Epithelial cell of prostate (primary cell): ENCODE results near the gene CSMD2.
"Not testable (repeated sequence)": the region's sequence is repeated elsewhere in the genome, so short reads cannot be mapped to it uniquely, and the experiment has no call there.

Source experiments
- DNase-seq: peaks from one replicate; pipeline ENCODE4 v3.0.0-alpha.2; 2011; ENCODE audit warnings: low read depth, low spot score
- H3K27ac ChIP-seq: fragments of 450-650 bp; 2 replicates; pipeline ENCODE4 v1.5.1; 2017; ENCODE audit warnings: mild to moderate bottlenecking

The CSMD2 gene

DNA sequence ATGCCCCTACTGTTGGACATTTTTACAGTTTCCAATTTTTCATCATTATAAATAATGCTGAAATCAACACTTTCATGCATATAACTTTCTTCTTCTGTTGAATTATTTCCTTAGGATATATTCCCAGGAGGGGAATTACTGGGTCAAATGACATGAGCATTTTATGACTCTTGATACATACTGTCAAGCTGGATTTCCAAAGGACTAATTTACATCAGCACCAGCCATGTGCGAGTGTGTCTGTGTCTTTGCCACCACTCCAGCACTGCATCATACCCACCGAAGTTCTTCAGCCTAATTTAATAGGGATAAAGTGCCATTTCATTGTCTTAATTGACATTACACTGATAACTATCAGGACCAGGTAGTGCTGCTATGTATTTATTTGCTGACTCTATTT lies 146.7 kb downstream of the CSMD2 start:
- H3K27ac ChIP-seq, result no peak overlapping the region
- no peak for DNase-seq

DNA sequence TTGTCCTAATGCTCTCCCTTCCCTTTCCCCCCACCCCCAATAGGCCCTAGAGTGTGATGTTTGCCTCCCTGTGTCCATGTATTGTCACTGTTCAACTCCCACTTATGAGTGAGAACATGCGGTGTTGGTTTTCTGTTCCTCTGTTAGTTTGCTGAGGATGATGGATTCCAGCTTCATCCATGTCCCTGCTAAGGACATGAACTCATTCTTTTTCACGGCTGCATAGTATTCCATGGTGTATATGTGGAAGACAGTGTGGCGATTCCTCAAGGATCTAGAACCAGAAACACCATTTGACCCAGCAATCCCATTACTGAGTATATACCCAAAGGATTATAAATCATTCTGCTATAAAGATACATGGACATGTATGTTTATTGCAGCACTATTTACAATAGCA lies 148.7 kb downstream of the CSMD2 start:
- not testable (repeated sequence) for H3K27ac ChIP-seq, DNase-seq

GRCh38 chr1:34013958-34014737 lies 150.9 kb downstream of the CSMD2 start:
- H3K27ac ChIP-seq, result no peak overlapping the region
- no peak for DNase-seq

- DNase-seq, result no peak
- H3K27ac ChIP-seq, result no peak overlapping the region
Observed at GRCh38 chr1:34013136-34013535, 151.9 kb downstream of the CSMD2 start.

DNA sequence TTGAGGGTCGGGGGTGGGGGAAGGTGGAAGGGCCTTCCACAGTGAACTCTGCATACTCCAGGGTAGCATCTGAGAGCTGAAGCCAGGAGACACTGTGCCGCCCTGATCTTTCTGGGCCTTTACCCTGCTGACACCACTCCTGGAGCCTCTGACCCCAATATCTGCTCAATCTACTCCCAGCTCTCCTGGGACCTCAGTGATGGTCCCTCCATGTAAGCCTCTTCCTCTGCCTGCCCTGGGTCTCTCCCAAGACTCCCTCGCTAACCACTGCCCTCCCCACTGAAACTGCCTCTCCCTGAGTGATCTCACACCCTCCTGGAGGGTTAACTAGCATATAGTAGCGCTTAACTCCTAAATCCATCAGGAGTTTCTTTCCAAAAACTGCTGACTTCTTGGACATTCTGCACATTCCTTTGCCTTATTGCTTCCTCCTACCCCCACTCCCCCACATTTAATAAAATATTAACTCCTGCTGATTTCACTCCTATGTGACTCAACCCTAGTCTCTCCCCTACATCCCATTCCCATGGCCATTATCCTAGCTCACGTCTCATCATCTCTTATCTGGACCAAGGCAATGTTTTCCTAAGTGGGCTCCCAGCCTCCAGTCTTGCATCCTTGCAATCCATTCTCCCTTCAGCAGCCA lies 155.6 kb downstream of the CSMD2 start:
- DNase-seq, result no peak
- no peak overlapping the region for H3K27ac ChIP-seq

DNA sequence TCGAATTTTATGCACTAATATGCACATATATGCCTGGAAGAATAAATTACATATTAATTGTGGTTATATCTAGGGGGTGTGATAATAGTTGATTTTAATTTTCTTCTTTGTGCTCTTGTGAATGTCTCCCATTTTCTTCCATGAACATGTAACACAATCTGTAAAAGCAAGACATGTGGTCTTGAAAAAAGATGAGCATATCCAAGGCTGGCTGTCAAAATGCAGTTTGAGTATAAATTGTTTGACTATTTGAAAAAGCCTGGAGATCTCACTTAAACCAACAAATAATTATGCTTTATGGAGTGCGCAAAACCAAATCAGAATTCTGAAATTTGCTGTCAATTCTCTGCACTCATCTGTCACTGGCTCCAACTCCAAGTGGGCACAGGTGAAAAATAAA lies 157.3 kb downstream of the CSMD2 start:
- no peak for DNase-seq
- no peak overlapping the region for H3K27ac ChIP-seq

- no peak overlapping the region for H3K27ac ChIP-seq
- DNase-seq, result no peak
Observed at GRCh38 chr1:34005309-34005708, 159.7 kb downstream of the CSMD2 start.

DNA sequence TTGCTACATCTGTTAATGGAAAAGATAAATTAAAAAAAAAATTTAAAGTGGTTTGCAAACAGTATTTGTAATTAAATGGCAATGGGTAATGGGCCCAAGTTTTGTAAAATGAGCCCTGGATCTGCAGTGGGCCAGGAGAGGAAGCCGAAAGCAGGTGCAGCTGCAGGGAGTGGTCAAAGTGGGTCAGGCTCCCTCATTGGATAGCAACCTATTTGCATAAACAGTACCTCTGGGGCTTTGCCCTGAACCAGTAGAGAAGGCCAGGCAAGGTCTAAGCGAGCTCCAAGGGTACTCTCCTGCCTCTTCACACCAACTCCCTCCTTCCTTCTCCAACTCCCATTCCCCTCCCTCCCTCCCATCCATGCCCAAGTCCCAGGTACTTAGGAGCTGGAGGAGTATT lies 162.2 kb downstream of the CSMD2 start:
- DNase-seq, result no peak
- no peak overlapping the region for H3K27ac ChIP-seq

GRCh38 chr1:33997127-33998036 lies 167.6 kb downstream of the CSMD2 start:
- no peak overlapping the region for H3K27ac ChIP-seq
- no peak for DNase-seq

GRCh38 chr1:33996281-33996680 lies 168.7 kb downstream of the CSMD2 start:
- no peak for DNase-seq
- H3K27ac ChIP-seq, result no peak overlapping the region

DNA sequence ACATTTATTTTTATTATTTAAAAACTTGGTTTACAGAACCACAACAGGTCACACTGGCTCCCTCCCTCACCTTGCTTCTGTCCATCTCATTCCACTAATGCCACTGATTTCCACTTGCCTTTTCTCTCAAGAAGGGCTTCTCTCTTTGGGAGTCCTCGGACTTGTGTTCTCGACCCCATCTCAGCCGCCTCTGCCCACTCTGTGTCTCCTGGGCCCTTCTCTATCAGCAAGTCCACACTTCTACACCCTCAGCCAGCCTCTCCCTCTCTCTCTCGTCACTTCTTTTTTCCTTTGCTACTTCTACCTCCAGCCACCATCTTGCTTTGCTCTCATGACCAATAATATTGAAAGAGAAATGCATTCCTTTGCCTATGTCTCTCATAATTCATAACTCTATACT lies 171.7 kb downstream of the CSMD2 start:
- DNase-seq, result no peak
- H3K27ac ChIP-seq, result no peak overlapping the region

DNA sequence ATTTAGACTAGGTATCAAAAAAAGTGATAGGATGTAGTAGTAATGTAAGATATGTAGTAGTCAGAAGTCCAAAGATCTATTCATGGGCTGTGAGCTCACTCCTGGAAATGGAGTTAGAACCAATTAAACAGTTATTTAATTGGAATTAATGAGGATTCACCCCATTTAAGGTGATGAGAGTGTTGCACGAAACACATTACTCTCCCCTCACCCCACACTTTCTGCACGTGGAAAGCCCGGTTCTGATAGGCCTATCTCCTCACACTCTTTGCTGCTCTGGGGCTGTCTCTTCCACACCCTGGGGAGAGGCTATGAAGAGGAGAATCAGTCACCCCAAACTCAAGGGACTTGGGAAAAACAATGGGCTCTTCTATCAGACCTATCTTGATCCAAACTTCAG lies 174.7 kb downstream of the CSMD2 start:
- no peak overlapping the region for H3K27ac ChIP-seq
- DNase-seq, result no peak

GRCh38 chr1:33988161-33988560 lies 176.9 kb downstream of the CSMD2 start:
- no peak overlapping the region for H3K27ac ChIP-seq
- no peak for DNase-seq

DNA sequence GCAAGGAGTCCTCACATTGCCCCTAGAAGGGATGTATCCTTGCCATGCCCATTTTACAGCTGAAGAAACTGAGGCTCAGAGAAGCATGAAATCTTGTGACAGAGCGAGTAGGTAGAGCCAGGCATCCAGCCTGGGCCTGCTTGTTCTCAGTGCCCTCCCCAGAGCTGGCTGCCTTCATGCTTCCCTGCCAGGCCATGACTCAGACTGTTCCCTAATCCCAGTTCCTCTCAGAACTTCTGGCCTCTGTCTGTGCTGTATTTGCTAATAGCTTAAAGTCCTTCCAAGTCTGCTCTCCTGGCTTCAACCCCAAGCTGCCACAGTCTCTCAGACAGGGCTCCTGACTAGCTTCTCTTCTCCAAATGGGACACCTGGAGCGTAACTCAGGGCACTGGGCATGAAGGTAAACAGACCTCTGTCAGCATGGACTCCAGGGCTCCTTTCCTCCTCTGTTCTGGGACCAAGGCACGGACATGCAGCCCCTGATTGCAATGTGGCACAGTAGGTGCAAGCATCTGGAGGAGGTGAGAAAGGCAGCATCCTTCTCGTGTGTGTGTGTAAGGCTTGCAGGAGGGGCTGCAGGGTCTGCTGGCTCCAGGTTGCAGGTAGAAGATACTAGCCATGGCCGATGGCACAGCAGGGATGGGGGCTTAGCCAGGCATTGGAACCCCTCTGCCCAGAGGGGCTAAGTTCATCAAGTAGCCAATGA lies 178.5 kb downstream of the CSMD2 start:
- H3K27ac ChIP-seq, result no peak overlapping the region
- no peak for DNase-seq

DNA sequence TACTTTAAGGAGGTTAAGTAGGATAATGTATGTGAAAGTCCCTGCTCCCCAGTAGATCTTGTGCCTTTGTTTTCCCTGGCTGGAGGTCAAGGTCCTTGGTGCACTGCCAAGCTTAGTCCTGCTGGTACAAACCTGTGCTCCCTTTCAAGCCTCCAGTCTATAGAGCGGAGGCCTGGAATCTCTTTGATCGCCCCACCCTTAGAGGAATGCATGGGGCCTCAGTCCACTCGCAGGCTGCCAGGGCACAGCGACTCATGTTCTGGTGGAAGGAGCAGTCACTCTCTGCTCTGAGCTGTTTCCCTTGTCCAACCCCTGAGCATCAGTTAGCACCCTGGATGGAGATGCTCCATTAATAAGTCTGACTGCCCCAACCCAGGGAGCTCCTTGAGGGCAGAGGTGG lies 179.4 kb downstream of the CSMD2 start:
- no peak for DNase-seq
- H3K27ac ChIP-seq, result no peak overlapping the region

DNA sequence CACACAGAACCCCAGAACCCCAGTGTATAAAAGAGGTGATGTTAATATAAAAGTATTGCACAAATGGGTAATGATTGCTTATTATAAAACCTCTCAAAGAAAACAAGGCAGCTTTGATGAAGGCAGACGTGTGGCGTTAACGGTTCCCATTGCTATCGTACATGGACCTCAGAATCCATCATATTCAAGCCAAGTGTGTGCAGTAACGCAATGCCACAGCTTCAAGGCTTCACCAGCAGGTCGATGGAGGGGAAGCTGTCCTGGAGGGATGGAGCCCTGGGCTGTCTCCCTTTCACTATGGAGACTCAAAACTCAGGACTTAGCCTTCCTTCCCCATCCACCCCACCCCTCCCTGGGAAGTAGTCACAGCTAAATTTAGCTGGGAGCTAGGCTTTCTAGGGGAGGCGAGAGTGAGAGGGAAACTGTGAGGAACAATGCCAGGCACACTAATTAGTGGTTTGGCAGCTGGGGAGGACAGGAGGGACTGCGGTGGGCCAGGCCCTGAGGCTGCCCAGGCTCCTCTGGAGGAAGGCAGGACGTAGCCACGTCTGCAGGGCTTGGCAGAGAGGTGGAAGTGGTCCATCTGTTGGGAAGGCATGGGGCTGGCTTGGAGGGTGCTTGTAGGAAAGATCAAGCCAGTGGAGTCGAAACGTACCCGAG lies 180.0 kb downstream of the CSMD2 start:
- no peak overlapping the region for H3K27ac ChIP-seq
- DNase-seq, result no peak

GRCh38 chr1:33982419-33982818 lies 182.6 kb downstream of the CSMD2 start:
- no peak overlapping the region for H3K27ac ChIP-seq
- no peak for DNase-seq

DNA sequence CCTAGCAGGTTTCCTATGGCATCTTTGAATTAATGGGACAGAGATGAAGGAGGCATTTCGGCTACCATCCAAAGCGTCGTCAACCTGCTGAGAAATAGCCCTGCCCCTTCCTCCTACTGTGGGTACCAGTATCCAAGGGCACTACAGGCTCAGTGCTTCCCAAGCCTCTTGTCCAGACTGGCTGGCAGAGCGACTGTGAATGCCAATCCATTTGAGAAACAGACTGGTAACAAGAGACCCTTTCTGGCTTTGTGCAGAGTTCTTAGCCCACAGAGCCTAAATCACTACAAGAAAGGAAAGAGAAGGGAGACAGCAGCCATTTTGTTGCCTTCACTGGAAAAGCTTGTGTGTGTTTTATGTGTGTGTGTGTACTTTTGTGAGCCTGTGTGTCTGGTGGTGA lies 185.7 kb downstream of the CSMD2 start:
- DNase-seq, result no peak
- H3K27ac ChIP-seq, result no peak overlapping the region

GRCh38 chr1:33975961-33976360 lies 189.1 kb downstream of the CSMD2 start:
- DNase-seq, result no peak

More at GRCh38 chr1:33975961-33976360, 189.1 kb downstream of the CSMD2 start:
- H3K27ac ChIP-seq, result no peak overlapping the region
